Measurements from ENCODE around the gene MXRA5.
"Not testable (repeated sequence)": the region's sequence is repeated elsewhere in the genome, so short reads cannot be mapped to it uniquely, and the experiment has no call there.

The MXRA5 gene

GRCh38 chrX:3346501-3347259, at the start of gene MXRA5:
MXRA5 (minus strand) TSS chrX:3346652; CDS start chrX:3343833, 2,819 bp downstream.
- no peak within 1 kb of the TSS for H3K27ac Mint-ChIP-seq
- no peaks in the 10 kb centered on the region for H3K36me3 Mint-ChIP-seq (ENCODE audit: low read depth)
- no peak within 1 kb of the TSS for H3K4me3 Mint-ChIP-seq
- H3K9me3 Mint-ChIP-seq, result no peaks in the 10 kb centered on the region
- H3K27me3 Mint-ChIP-seq, result peaks cover 13% of the 10 kb centered on the region
- ATAC-seq, result no peak
- H3K4me1 Mint-ChIP-seq, result no peaks in the 10 kb centered on the region
- no peak for DNase-seq

- DNase-seq, result no peak
- H3K27ac Mint-ChIP-seq, result no peak overlapping the region
- no peaks in the 10 kb centered on the region for H3K36me3 Mint-ChIP-seq (ENCODE audit: low read depth)
- no peaks in the 10 kb centered on the region for H3K9me3 Mint-ChIP-seq
- H3K27me3 Mint-ChIP-seq, result no peaks in the 10 kb centered on the region
- no peak for ATAC-seq
- H3K4me3 Mint-ChIP-seq, result no peak overlapping the region
- no peaks in the 10 kb centered on the region for H3K4me1 Mint-ChIP-seq
Observed at GRCh38 chrX:3393581-3394111, 47.2 kb upstream of the MXRA5 start.

GRCh38 chrX:3393178-3393577, 46.7 kb upstream of the MXRA5 start:
- H3K4me3 Mint-ChIP-seq, result no peak overlapping the region
- H3K27ac Mint-ChIP-seq, result no peak overlapping the region
- no peaks in the 10 kb centered on the region for H3K27me3 Mint-ChIP-seq
- no peaks in the 10 kb centered on the region for H3K9me3 Mint-ChIP-seq
- DNase-seq, result no peak
- H3K4me1 Mint-ChIP-seq, result no peaks in the 10 kb centered on the region
- no peak for ATAC-seq
- no peaks in the 10 kb centered on the region for H3K36me3 Mint-ChIP-seq (ENCODE audit: low read depth)

- Mint-ChIP-seq H3K9me3 (peaks cover 3% of the 10 kb centered on the region), H3K27me3 (no peaks in the 10 kb centered on the region), H3K36me3 (ENCODE audit: low read depth) (no peaks in the 10 kb centered on the region), H3K4me1 (no peaks in the 10 kb centered on the region), H3K4me3 (no peak overlapping the region), H3K27ac (no peak overlapping the region)
- DNase-seq (no peak), ATAC-seq (no peak)
Observed at GRCh38 chrX:3388457-3388856, 42.0 kb upstream of the MXRA5 start.

- Mint-ChIP-seq H3K36me3 (ENCODE audit: low read depth) (no peaks in the 10 kb centered on the region), H3K4me3 (no peak overlapping the region), H3K4me1 (no peaks in the 10 kb centered on the region), H3K27ac (no peak overlapping the region), H3K9me3 (peaks cover 3% of the 10 kb centered on the region), H3K27me3 (no peaks in the 10 kb centered on the region)
- no peak for DNase-seq
- ATAC-seq, result no peak
Observed at GRCh38 chrX:3384327-3384726, 37.9 kb upstream of the MXRA5 start.

- peaks cover 5% of the 10 kb centered on the region for H3K9me3 Mint-ChIP-seq
- no peaks in the 10 kb centered on the region for H3K4me1 Mint-ChIP-seq
- ATAC-seq (no peak), DNase-seq (no peak)
- H3K27me3 Mint-ChIP-seq, result no peaks in the 10 kb centered on the region
- H3K27ac Mint-ChIP-seq, result no peak overlapping the region
- H3K4me3 Mint-ChIP-seq, result no peak overlapping the region
- no peaks in the 10 kb centered on the region for H3K36me3 Mint-ChIP-seq (ENCODE audit: low read depth)
Observed at GRCh38 chrX:3380603-3381002, 34.2 kb upstream of the MXRA5 start.

GRCh38 chrX:3379111-3379510, 32.7 kb upstream of the MXRA5 start:
- Mint-ChIP-seq H3K4me3 (no peak overlapping the region), H3K27ac (no peak overlapping the region), H3K4me1 (no peaks in the 10 kb centered on the region)

GRCh38 chrX:3378156-3378555, 31.7 kb upstream of the MXRA5 start:
- no peak overlapping the region for H3K27ac Mint-ChIP-seq
- peaks cover 5% of the 10 kb centered on the region for H3K9me3 Mint-ChIP-seq
- H3K4me1 Mint-ChIP-seq, result no peaks in the 10 kb centered on the region
- ATAC-seq (no peak), DNase-seq (no peak)
- H3K4me3 Mint-ChIP-seq, result no peak overlapping the region
- H3K36me3 Mint-ChIP-seq (ENCODE audit: low read depth), result no peaks in the 10 kb centered on the region
- no peaks in the 10 kb centered on the region for H3K27me3 Mint-ChIP-seq

More at GRCh38 chrX:3379111-3379510, 32.7 kb upstream of the MXRA5 start:
- no peaks in the 10 kb centered on the region for H3K27me3 Mint-ChIP-seq
- DNase-seq (no peak), ATAC-seq (no peak)
- peaks cover 5% of the 10 kb centered on the region for H3K9me3 Mint-ChIP-seq
- H3K36me3 Mint-ChIP-seq (ENCODE audit: low read depth), result no peaks in the 10 kb centered on the region

- DNase-seq, result no peak
- Mint-ChIP-seq H3K27ac (no peak overlapping the region), H3K4me1 (no peaks in the 10 kb centered on the region), H3K36me3 (ENCODE audit: low read depth) (no peaks in the 10 kb centered on the region), H3K4me3 (no peak overlapping the region), H3K27me3 (no peaks in the 10 kb centered on the region), H3K9me3 (peaks cover 5% of the 10 kb centered on the region)
- no peak for ATAC-seq
Observed at GRCh38 chrX:3377560-3377959, 31.1 kb upstream of the MXRA5 start.

GRCh38 chrX:3375878-3376508, 29.5 kb upstream of the MXRA5 start:
- DNase-seq; H3K27me3 Mint-ChIP-seq; H3K36me3 Mint-ChIP-seq (ENCODE audit: low read depth); H3K4me1 Mint-ChIP-seq; H3K4me3 Mint-ChIP-seq; ATAC-seq; H3K9me3 Mint-ChIP-seq; H3K27ac Mint-ChIP-seq: not testable (repeated sequence)

GRCh38 chrX:3374108-3374800, 27.8 kb upstream of the MXRA5 start:
- no peak for DNase-seq
- H3K9me3 Mint-ChIP-seq, result peaks cover 5% of the 10 kb centered on the region
- no peaks in the 10 kb centered on the region for H3K36me3 Mint-ChIP-seq (ENCODE audit: low read depth)
- H3K27ac Mint-ChIP-seq, result no peak overlapping the region
- no peak overlapping the region for H3K4me3 Mint-ChIP-seq
- ATAC-seq, result no peak
- H3K4me1 Mint-ChIP-seq, result no peaks in the 10 kb centered on the region
- no peaks in the 10 kb centered on the region for H3K27me3 Mint-ChIP-seq

GRCh38 chrX:3371163-3371562, 24.7 kb upstream of the MXRA5 start:
- H3K9me3 Mint-ChIP-seq, result no peaks in the 10 kb centered on the region
- H3K4me3 Mint-ChIP-seq, result no peak overlapping the region
- no peaks in the 10 kb centered on the region for H3K36me3 Mint-ChIP-seq (ENCODE audit: low read depth)
- H3K4me1 Mint-ChIP-seq, result no peaks in the 10 kb centered on the region
- H3K27me3 Mint-ChIP-seq, result no peaks in the 10 kb centered on the region
- ATAC-seq (no peak), DNase-seq (no peak)
- no peak overlapping the region for H3K27ac Mint-ChIP-seq

- Mint-ChIP-seq H3K4me3 (no peak overlapping the region), H3K27ac (no peak overlapping the region), H3K9me3 (no peaks in the 10 kb centered on the region), H3K36me3 (ENCODE audit: low read depth) (no peaks in the 10 kb centered on the region), H3K27me3 (no peaks in the 10 kb centered on the region), H3K4me1 (no peaks in the 10 kb centered on the region)
- DNase-seq (no peak), ATAC-seq (no peak)
Observed at GRCh38 chrX:3370656-3371055, 24.2 kb upstream of the MXRA5 start.

GRCh38 chrX:3362956-3363355, 16.5 kb upstream of the MXRA5 start:
- H3K36me3 Mint-ChIP-seq (ENCODE audit: low read depth), result no peaks in the 10 kb centered on the region
- DNase-seq, result no peak
- no peak overlapping the region for H3K4me3 Mint-ChIP-seq
- no peak overlapping the region for H3K27ac Mint-ChIP-seq
- no peaks in the 10 kb centered on the region for H3K27me3 Mint-ChIP-seq
- no peaks in the 10 kb centered on the region for H3K9me3 Mint-ChIP-seq
- ATAC-seq, result no peak
- H3K4me1 Mint-ChIP-seq, result no peaks in the 10 kb centered on the region

GRCh38 chrX:3360881-3361280, 14.4 kb upstream of the MXRA5 start:
- ATAC-seq (no peak), DNase-seq (no peak)
- no peaks in the 10 kb centered on the region for H3K36me3 Mint-ChIP-seq (ENCODE audit: low read depth)
- H3K4me3 Mint-ChIP-seq, result no peak overlapping the region
- H3K4me1 Mint-ChIP-seq, result no peaks in the 10 kb centered on the region
- H3K9me3 Mint-ChIP-seq, result no peaks in the 10 kb centered on the region
- no peak overlapping the region for H3K27ac Mint-ChIP-seq
- no peaks in the 10 kb centered on the region for H3K27me3 Mint-ChIP-seq
